ENCODE results near the gene BRSK2. TPM values are rescaled to one million over a fixed set of nuclear protein-coding genes. Genes with fewer than 3 reads are reported as not detected.

Gene BRSK2
- total RNA-seq, 2 donors from 2014 or later, result 0.17 to 0.33 TPM

DNA sequence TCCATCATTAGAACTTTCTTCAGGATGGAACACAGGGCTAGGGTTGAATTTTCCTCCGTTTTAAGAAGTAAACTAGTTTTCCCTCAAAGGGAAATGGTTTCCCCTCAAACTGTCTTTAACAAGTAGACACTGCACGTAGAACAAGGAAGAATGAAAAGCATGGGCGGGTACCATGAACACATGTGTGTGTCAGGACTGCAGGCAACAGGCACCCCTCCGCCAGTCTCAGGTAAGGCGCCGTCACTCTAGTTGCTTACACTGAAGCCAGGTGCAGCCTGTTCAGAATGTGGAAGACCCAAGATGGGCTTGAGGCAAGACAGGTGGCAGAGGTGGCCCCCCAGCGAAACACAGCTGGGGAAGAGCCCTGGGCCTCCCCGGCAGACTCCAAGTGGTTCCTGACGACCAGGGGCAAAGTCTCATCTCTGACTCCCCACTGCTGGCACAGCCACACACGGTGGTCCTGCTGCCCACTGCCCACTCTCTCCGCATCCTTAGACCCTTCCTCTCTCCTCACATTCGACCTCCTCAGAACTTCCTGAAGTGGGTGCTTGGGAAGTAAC lies 122.3 kb downstream of the BRSK2 start:
- ATAC-seq (no peak), DNase-seq (ENCODE audit: low spot score) (no peak)
- Mint-ChIP-seq H3K27me3 (no peaks in the 10 kb centered on the region), H3K27ac (no peak overlapping the region), H3K36me3 (no peaks in the 10 kb centered on the region), H3K4me1 (ENCODE audit: low read depth in 2 of 2) (peaks cover 34 to 47% of the 10 kb centered on the region in 2 donors), H3K4me3 (no peak overlapping the region), H3K9me3 (peaks cover 4% of the 10 kb centered on the region)

Other genes with a start within 250 kb of the BRSK2 start
- gene MUC5AC, start 232.0 kb upstream of the BRSK2 start, total RNA-seq, result not detected
- gene MUC5B, start 166.9 kb upstream of the BRSK2 start, total RNA-seq, result not detected
- gene TOLLIP, start 80.3 kb upstream of the BRSK2 start, total RNA-seq, result 10 to 100 TPM; 53.2 to 56.4 TPM
- gene MOB2, start 96.8 kb downstream of the BRSK2 start, total RNA-seq, result 10 to 100 TPM; 40.0 to 42.7 TPM
- 1 to 10 TPM; 4.2 to 5.4 TPM for gene DUSP8, start 182.3 kb downstream of the BRSK2 start, total RNA-seq
- not detected for gene KRTAP5-1, start 195.3 kb downstream of the BRSK2 start, total RNA-seq
- not detected for gene KRTAP5-2, start 208.4 kb downstream of the BRSK2 start, total RNA-seq
- not detected for gene KRTAP5-3, start 218.5 kb downstream of the BRSK2 start, total RNA-seq
- not detected for gene KRTAP5-4, start 232.2 kb downstream of the BRSK2 start, total RNA-seq
- gene KRTAP5-5, start 239.8 kb downstream of the BRSK2 start, total RNA-seq, result not detected

Measured in natural killer cell treated with Interleukin-12 subunit alpha and Interleukin-12 subunit beta and Interleukin-15 and Interleukin-18, amount 100 ng/mL, for 72 hours (primary cell).